Uterus (tissue), 2 donors: ENCODE data around the gene ZNF462.

Experiments used
- CTCF ChIP-seq, 4 experiments: fragments of 200-600 bp in 2 of 4; fragments of 450-650 bp in 2 of 4; sonication (generic) in 2 of 4; IDR thresholded peaks; one replicate each; pipeline ENCODE4 v1.5.1; 2016 to 2019; ENCODE audit warnings: antibody characterized with exemption in 4 of 4, mild to moderate bottlenecking in 2 of 4, moderate library complexity in 1 of 4
- POLR2A ChIP-seq, 2 donors: fragments of 450-650 bp; IDR thresholded peaks; one replicate each; pipeline ENCODE4 v1.6.1; 2016; ENCODE audit warnings: antibody characterized with exemption in 2 of 2, mild to moderate bottlenecking in 1 of 2, moderate library complexity in 1 of 2

GRCh38 chr9:106945727-106946660 is 83.0 kb downstream of the ZNF462 start:
- TF ChIP-seq CTCF (IDR thresholded peaks at IDR 0.05), result no peak
- no peak for TF ChIP-seq POLR2A (IDR thresholded peaks at IDR 0.05)
